Iris pigment epithelial cell (primary cell): ENCODE data around the gene CXCL6.

Experiments
- DNase-seq: peaks from one replicate; pipeline ENCODE4 v3.0.0-alpha.2; 2011; ENCODE audit warnings: low read depth

Gene CXCL6

GRCh38 chr4:73868206-73869129 is 32.0 kb downstream of the CXCL6 start:
- DNase-seq, result peak; percentile 69

- DNase-seq, result peak; percentile 69
Measured at GRCh38 chr4:73869130-73870055, 32.9 kb downstream of the CXCL6 start, which contains the start of gene CXCL1. Gene CXCL1, plus strand, starts transcription at chr4:73869393. Its CDS starts 78 bp downstream, at chr4:73869471.

GRCh38 chr4:73870260-73870659 is 33.8 kb downstream of the CXCL6 start:
- DNase-seq, result peak; percentile 71

- DNase-seq, result peak; percentile 80
Measured at GRCh38 chr4:73870768-73871167, 34.3 kb downstream of the CXCL6 start.

- peak; percentile 49 for DNase-seq
Measured at GRCh38 chr4:73871511-73872310, 35.2 kb downstream of the CXCL6 start.

- DNase-seq, result peak; percentile 59
Measured at GRCh38 chr4:73872316-73873108, 36.0 kb downstream of the CXCL6 start.

GRCh38 chr4:73874386-73874785 is 37.9 kb downstream of the CXCL6 start:
- DNase-seq, result no peak

GRCh38 chr4:73875401-73875800 is 38.9 kb downstream of the CXCL6 start:
- peak; percentile 45 for DNase-seq

GRCh38 chr4:73883306-73883705 is 46.8 kb downstream of the CXCL6 start:
- peak; percentile 83 for DNase-seq

GRCh38 chr4:73885574-73886267 is 49.2 kb downstream of the CXCL6 start:
- peak; percentile 69 for DNase-seq
